ENCODE results near the gene GPR63.

DNA sequence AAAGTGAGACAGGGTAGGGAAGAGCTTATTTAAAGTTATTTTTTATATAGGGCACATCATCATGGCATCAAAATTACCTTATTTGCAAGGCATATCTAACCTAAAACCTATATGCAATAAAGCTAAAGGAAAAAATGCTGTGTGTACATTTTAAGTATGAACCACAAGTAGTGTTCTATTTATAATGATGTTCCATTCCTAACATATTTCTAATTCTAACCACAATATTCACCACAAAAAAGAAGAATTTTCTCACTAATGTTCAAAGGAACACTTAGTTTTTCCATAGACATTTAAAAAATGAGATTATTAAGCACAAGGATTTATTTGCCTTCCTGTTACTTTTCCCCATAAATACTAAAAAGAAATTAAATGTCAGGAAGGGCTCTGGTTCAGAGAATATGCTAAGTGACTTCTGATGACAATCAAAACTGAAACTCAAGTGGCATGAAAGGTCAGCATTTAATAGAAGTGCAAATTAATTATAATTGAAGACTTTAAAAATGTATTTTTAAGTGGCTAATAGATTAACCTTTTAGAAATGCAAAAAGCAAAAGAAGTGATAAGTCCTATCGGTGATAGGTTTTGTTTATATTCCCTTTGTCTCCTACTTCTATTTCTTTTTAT is 25.1 kb downstream of the GPR63 start:
- TF ChIP-seq, protein P1, sequence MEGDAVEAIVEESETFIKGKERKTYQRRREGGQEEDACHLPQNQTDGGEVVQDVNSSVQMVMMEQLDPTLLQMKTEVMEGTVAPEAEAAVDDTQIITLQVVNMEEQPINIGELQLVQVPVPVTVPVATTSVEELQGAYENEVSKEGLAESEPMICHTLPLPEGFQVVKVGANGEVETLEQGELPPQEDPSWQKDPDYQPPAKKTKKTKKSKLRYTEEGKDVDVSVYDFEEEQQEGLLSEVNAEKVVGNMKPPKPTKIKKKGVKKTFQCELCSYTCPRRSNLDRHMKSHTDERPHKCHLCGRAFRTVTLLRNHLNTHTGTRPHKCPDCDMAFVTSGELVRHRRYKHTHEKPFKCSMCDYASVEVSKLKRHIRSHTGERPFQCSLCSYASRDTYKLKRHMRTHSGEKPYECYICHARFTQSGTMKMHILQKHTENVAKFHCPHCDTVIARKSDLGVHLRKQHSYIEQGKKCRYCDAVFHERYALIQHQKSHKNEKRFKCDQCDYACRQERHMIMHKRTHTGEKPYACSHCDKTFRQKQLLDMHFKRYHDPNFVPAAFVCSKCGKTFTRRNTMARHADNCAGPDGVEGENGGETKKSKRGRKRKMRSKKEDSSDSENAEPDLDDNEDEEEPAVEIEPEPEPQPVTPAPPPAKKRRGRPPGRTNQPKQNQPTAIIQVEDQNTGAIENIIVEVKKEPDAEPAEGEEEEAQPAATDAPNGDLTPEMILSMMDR (conservative IDR thresholded peaks at IDR 0.05; ENCODE audit: low read depth, low read length) = no peak
- no peak for TF ChIP-seq EZH2 (IDR thresholded peaks at IDR 0.05; ENCODE audit: borderline replicate concordance, low read depth, low read length, poor library complexity, severe bottlenecking)
